ENCODE data around the gene SLC25A21. TPM values are rescaled to one million over a fixed set of nuclear protein-coding genes. Genes with fewer than 3 reads are reported as not detected.

The SLC25A21 gene
- total RNA-seq, 1 donor from 2014 or later, result not detected

DNA sequence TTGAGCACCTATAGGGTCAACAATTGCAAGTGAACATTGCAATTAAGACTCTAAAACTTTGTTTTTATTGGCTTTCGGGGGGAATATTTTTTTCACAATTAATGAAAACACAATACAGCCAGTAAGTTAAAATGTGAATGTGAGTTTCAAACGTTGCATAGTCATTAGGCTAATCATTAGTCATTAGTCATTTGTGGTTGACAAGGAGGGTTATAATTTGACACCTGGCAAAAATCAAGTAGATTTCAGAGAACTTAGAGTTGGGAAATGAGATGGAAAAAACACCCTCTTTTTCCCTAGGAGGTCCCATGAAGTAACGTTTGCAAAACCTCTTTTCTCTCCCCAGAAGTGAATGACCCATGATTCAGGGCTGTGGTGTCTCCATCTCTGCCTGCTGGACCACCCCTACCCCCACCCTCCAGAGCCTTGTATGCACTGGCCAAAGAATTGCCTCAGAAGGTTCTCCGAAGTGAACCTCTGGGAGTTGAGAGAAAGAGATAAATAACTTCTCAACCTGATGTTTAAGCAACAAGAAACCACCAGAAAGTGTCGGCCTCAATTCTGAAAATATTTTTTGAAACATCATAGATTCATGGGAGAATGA lies 314.5 kb downstream of the SLC25A21 start:
- Mint-ChIP-seq H3K4me1 (ENCODE audit: low read depth) (no peaks in the 10 kb centered on the region), H3K4me3 (ENCODE audit: low read depth) (no peak overlapping the region), H3K27ac (no peak overlapping the region), H3K27me3 (ENCODE audit: low read depth) (no peaks in the 10 kb centered on the region), H3K36me3 (ENCODE audit: low read depth) (no peaks in the 10 kb centered on the region), H3K9me3 (peaks cover 12% of the 10 kb centered on the region)
- DNase-seq (ENCODE audit: low spot score), result no peak
- intact Hi-C loops (cut with micrococcal nuclease), result no loop called here

DNA sequence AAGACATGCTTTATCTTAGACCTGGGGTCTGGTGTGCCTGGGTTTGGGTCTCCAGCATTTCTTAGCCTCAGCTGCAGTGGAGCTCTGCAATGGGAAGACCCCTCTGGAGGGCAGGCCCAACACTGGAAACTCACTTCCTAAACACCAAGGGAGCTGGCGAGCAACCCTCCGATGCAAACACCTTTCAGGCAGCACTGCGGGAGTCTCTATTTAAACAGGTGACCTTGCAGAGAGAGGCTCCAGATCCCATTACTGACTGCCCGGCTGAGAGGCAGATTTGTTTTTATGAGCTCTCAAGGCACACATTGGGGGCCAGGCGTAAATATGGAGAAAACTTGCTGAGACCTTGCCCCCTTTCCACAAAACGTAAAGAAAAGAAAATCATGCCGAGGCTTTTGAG lies 315.3 kb downstream of the SLC25A21 start:
- peaks cover 12% of the 10 kb centered on the region for H3K9me3 Mint-ChIP-seq
- intact Hi-C loops (cut with micrococcal nuclease), result no loop called here
- no peaks in the 10 kb centered on the region for H3K36me3 Mint-ChIP-seq (ENCODE audit: low read depth)
- H3K4me3 Mint-ChIP-seq (ENCODE audit: low read depth), result no peak overlapping the region
- H3K27ac Mint-ChIP-seq, result no peak overlapping the region
- no peaks in the 10 kb centered on the region for H3K27me3 Mint-ChIP-seq (ENCODE audit: low read depth)
- no peaks in the 10 kb centered on the region for H3K4me1 Mint-ChIP-seq (ENCODE audit: low read depth)
- DNase-seq (ENCODE audit: low spot score), result no peak

DNA sequence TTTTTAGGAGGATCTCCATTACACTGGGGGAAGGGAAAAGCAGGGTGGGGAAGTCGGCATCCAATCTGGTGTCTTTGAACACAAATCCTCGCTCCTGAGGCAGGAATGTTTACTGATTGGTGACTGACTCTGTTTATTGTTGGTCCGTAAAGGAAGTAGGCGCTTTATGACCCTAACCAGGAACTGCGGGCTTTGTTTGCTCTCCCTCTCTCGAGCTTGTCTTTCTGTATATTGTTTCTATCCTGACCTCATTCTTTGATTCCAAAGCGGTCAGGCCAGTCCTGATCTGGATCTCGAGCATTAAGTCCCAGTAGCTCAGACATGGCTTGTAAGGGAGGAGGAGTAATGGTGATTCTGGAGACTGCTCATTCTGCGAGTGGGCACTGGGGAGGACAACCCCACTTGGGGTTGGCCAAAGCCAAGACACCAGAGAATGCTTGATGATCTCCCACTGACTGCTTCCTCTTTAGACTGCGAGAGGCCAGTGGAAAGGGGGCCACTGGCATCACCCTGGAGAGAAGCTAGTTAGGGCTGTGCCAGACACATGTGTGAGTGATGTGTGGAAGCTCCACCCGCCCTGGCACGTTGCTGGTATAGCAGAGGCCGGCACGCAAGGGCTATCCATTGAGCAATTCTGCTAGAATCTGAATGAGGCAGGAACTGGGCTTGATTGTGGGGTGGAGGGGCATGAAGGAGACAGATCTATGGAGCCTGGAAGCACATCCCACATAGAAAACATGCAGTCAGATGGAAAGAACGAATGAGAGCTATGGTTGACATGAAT lies 316.1 kb downstream of the SLC25A21 start:
- H3K9me3 Mint-ChIP-seq, result peaks cover 5% of the 10 kb centered on the region
- no peak overlapping the region for H3K27ac Mint-ChIP-seq
- no peaks in the 10 kb centered on the region for H3K4me1 Mint-ChIP-seq (ENCODE audit: low read depth)
- H3K27me3 Mint-ChIP-seq (ENCODE audit: low read depth), result no peaks in the 10 kb centered on the region
- H3K36me3 Mint-ChIP-seq (ENCODE audit: low read depth), result no peaks in the 10 kb centered on the region
- no peak for DNase-seq (ENCODE audit: low spot score)
- H3K4me3 Mint-ChIP-seq (ENCODE audit: low read depth), result no peak overlapping the region
- intact Hi-C loops (cut with micrococcal nuclease), result no loop called here

DNA sequence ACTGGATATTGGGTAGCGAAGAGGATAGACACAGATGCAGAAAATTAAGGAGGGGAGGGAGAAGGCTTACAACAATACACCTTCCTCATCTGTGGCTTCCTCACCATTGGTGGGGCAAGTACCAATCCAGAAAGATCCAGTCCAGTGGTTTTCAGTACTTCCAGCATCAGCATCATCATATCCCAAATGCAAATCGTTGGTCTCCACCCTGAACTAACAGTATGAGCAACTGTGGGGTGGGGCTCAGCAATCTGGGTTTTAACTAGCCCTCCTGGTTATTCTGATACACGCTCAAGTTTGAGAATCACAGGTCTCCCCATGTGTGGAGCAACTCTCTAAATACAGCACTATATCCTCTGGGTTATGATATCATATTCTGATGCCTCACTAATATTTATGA lies 317.0 kb downstream of the SLC25A21 start:
- H3K9me3 Mint-ChIP-seq, result peaks cover 3% of the 10 kb centered on the region
- no peaks in the 10 kb centered on the region for H3K4me1 Mint-ChIP-seq (ENCODE audit: low read depth)
- H3K36me3 Mint-ChIP-seq (ENCODE audit: low read depth), result no peaks in the 10 kb centered on the region
- intact Hi-C loops (cut with micrococcal nuclease), result no loop called here
- H3K4me3 Mint-ChIP-seq (ENCODE audit: low read depth), result no peak overlapping the region
- DNase-seq (ENCODE audit: low spot score), result no peak
- no peaks in the 10 kb centered on the region for H3K27me3 Mint-ChIP-seq (ENCODE audit: low read depth)
- H3K27ac Mint-ChIP-seq, result no peak overlapping the region

DNA sequence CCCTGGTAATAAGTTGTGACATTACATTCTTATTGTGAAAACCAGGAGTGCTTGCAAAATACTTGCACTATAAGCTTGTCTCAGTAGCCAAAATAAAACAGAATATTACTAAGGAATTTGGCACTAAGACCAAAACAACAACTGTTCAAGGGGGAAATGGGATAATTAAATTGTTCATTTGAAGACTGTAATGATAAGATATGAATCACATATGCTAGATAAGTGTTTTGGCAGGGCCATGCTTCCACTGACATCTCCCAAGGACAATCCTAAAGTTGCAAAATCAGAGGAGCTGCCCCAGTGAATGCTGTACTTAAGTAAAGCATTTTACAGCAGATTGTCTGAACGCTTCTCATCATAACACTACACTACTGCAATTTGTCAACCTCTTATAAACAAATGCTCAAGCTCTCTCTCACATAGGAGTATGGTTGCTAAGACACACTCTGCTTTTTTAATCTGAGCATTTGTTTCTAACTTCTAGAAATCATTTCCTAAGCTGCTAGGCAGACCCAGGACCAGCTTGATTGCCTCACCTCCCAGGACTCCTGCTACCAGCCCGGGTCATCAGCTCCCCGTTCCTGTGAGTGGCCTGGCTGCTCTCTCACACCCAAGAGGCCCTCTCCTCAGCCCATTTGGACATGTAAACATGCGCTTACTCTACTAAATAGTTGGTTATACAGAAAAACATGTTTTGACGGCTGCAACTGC lies 319.3 kb downstream of the SLC25A21 start:
- intact Hi-C loops (cut with micrococcal nuclease), result no loop called here
- no peaks in the 10 kb centered on the region for H3K36me3 Mint-ChIP-seq (ENCODE audit: low read depth)
- no peaks in the 10 kb centered on the region for H3K4me1 Mint-ChIP-seq (ENCODE audit: low read depth)
- no peak for DNase-seq (ENCODE audit: low spot score)
- no peak overlapping the region for H3K27ac Mint-ChIP-seq
- H3K9me3 Mint-ChIP-seq, result peaks cover 3% of the 10 kb centered on the region
- H3K4me3 Mint-ChIP-seq (ENCODE audit: low read depth), result no peak overlapping the region
- H3K27me3 Mint-ChIP-seq (ENCODE audit: low read depth), result no peaks in the 10 kb centered on the region

DNA sequence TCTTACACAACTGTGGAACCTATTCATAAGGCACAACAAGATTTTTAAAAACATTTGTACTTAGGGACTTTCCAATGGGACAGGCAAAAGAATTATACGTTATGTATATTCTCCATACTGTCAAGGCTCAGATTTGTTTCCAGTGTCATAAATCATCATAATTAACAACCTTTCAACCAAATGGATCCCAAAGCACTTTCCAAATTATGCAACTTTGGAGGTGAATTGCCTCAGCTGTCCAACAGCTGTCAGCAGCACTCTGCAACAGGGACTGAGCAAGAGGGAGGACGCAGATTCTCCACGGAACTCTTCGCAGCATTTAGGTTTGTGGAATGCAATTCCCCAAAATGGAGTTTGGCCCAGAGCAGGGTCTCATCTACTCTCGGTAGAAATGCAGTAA lies 324.2 kb downstream of the SLC25A21 start:
- Mint-ChIP-seq H3K4me1 (ENCODE audit: low read depth) (no peaks in the 10 kb centered on the region), H3K27ac (no peak overlapping the region), H3K9me3 (no peaks in the 10 kb centered on the region), H3K27me3 (ENCODE audit: low read depth) (no peaks in the 10 kb centered on the region), H3K4me3 (ENCODE audit: low read depth) (no peak overlapping the region), H3K36me3 (ENCODE audit: low read depth) (no peaks in the 10 kb centered on the region)
- no peak for DNase-seq (ENCODE audit: low spot score)
- intact Hi-C loops (cut with micrococcal nuclease), result no loop called here

DNA sequence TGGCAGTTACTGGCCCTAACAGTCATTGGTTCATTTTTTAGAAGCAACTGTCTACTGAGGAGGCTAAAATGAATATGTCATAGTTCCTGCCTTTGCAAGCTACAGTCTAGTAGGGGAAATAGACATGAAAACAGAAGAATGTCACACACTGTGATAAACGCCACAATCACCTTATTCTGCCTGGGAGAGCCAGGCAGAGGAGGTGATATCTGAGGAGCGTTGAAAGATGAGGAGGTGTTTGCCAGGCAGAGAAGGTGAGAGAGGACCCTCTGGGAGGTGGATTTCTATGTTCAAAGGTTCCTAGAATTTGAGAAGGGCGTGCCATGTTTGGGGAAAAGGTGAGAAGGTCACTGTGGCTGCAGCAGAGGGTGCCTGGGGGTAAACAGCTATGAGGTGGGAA lies 325.0 kb downstream of the SLC25A21 start:
- Mint-ChIP-seq H3K9me3 (no peaks in the 10 kb centered on the region), H3K4me1 (ENCODE audit: low read depth) (no peaks in the 10 kb centered on the region), H3K36me3 (ENCODE audit: low read depth) (no peaks in the 10 kb centered on the region), H3K4me3 (ENCODE audit: low read depth) (no peak overlapping the region), H3K27ac (no peak overlapping the region), H3K27me3 (ENCODE audit: low read depth) (no peaks in the 10 kb centered on the region)
- no peak for DNase-seq (ENCODE audit: low spot score)
- intact Hi-C loops (cut with micrococcal nuclease), result no loop called here

DNA sequence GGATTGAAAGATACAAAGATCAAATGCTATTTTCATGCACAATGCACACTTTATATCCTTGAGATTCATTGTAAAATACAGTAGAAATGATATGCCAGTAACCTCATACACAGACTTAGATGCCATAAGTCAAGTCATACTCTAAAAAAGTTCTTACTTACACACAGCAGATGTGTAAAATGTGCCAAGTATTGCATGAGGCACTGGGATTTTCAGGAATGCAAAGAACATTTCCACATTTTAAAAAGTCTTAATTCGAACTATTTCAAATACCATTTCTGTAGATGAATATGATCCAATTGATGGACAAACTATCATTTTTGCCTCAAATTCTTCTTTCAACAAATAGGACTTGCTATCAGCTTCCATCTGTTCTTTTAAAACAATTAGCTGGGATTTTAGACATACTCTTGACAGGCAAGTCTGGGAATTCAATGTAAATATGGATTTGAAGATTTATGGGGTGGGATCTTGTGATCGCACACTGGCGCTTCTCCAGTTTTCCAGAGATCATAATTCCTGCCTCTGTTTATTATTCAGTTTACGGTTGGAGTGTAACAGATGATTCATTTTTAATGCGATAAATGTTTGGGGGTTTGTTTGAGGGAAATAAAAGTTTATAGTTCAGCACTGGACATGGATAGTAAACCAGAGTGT lies 326.9 kb downstream of the SLC25A21 start:
- Mint-ChIP-seq H3K27ac (no peak overlapping the region), H3K36me3 (ENCODE audit: low read depth) (no peaks in the 10 kb centered on the region), H3K27me3 (ENCODE audit: low read depth) (no peaks in the 10 kb centered on the region), H3K4me1 (ENCODE audit: low read depth) (no peaks in the 10 kb centered on the region), H3K9me3 (no peaks in the 10 kb centered on the region), H3K4me3 (ENCODE audit: low read depth) (no peak overlapping the region)
- intact Hi-C loops (cut with micrococcal nuclease), result no loop called here
- no peak for DNase-seq (ENCODE audit: low spot score)

DNA sequence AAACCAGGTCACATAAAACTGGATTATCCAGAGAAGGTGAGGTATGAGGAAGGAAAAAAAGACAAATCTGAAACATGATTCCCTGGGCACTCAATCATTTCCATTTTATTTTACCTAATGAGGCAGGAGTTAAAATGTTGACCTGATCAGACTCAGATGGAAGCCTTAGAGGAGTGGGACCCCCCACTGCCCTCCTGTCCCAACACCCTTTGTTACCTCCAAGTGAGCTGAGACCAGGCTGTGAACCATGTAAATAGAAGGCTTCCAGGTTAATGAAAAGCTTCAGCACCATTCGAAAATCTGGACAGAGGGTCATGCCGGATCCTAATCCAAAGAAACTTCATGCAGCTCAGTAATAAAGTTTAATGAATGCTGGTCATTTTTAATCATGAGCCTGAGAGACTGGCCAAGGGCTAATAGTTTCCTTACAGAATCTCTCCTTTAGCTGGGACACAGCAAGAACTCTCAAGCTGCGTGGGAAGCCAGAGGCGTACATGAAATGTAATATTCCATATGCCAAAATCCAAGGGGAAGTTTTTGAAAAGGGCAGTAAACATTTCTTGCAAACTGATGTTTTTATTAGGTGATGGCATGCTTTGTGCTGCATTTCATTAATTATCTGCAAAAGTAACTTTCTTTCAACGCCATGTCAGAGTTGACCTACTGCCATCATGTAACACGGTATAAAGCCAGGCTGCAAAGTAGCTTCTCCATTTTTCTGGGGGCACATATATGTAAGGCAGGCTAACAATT lies 327.8 kb downstream of the SLC25A21 start:
- DNase-seq (ENCODE audit: low spot score), result no peak
- intact Hi-C loops (cut with micrococcal nuclease), result no loop called here
- H3K9me3 Mint-ChIP-seq, result no peaks in the 10 kb centered on the region
- H3K27ac Mint-ChIP-seq, result no peak overlapping the region
- no peaks in the 10 kb centered on the region for H3K27me3 Mint-ChIP-seq (ENCODE audit: low read depth)
- H3K4me1 Mint-ChIP-seq (ENCODE audit: low read depth), result no peaks in the 10 kb centered on the region
- H3K4me3 Mint-ChIP-seq (ENCODE audit: low read depth), result no peak overlapping the region
- no peaks in the 10 kb centered on the region for H3K36me3 Mint-ChIP-seq (ENCODE audit: low read depth)

DNA sequence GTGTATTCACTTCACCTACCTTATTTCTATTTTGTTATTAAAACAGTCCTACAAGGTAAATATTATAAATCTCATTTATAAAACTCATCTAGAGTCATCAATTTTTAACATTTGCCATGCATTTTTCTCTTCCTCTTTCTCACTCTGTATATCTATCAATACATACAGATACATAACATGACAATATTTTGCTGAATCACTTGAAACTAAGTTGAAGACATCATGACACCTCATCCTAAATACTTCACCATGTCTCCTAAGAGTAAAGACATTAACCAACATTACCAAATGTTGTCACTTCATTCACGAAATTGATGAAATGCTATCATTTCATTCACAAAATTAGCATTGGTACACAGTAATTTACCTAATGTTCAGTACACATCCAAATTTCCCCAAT lies 329.0 kb downstream of the SLC25A21 start:
- no peak overlapping the region for H3K27ac Mint-ChIP-seq
- H3K36me3 Mint-ChIP-seq (ENCODE audit: low read depth), result no peaks in the 10 kb centered on the region
- no peaks in the 10 kb centered on the region for H3K4me1 Mint-ChIP-seq (ENCODE audit: low read depth)
- no peak for DNase-seq (ENCODE audit: low spot score)
- no peak overlapping the region for H3K4me3 Mint-ChIP-seq (ENCODE audit: low read depth)
- H3K27me3 Mint-ChIP-seq (ENCODE audit: low read depth), result no peaks in the 10 kb centered on the region
- intact Hi-C loops (cut with micrococcal nuclease), result no loop called here
- no peaks in the 10 kb centered on the region for H3K9me3 Mint-ChIP-seq

DNA sequence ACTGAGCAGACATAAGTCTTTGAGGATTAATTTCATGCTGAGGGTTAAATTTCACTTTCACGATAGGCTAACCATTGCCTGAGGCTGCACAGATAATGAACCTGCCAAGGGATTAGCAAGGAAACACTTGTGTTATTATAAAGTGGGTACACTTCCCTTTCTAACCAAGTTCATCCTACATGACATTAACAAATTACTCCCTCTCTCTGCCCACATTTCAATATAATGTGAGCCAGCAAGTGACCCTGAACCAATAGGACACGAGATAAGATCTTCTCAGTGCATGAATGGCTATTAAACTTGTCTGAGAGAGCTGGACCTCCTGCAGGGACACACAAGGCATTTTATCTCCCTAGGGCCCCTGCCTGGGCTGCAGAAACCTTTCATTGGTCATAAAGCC lies 337.3 kb downstream of the SLC25A21 start:
- H3K4me1 Mint-ChIP-seq (ENCODE audit: low read depth), result no peaks in the 10 kb centered on the region
- no peaks in the 10 kb centered on the region for H3K9me3 Mint-ChIP-seq
- H3K27ac Mint-ChIP-seq, result no peak overlapping the region
- DNase-seq (ENCODE audit: low spot score), result no peak
- no peaks in the 10 kb centered on the region for H3K27me3 Mint-ChIP-seq (ENCODE audit: low read depth)
- H3K36me3 Mint-ChIP-seq (ENCODE audit: low read depth), result no peaks in the 10 kb centered on the region
- no peak overlapping the region for H3K4me3 Mint-ChIP-seq (ENCODE audit: low read depth)
- intact Hi-C loops (cut with micrococcal nuclease), result no loop called here

DNA sequence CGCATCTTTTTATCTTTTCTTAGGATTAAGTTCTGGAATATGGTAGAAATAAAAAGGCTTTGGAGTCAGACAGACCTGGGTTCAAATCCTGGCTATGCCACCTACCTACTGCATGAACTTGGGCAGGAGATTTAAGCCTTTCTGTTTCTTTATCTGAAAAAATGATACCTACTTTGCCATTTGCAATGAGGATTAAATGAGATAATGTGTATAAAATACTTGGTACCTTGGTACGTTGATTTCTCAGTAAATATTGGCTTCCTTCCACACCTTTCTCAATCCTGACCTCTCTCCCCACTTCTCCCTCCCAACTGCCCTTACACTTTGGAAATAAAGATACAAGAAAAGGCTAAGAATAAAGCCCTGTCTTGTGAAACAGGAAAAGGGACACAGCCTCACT lies 338.1 kb downstream of the SLC25A21 start:
- H3K27ac Mint-ChIP-seq, result no peak overlapping the region
- H3K36me3 Mint-ChIP-seq (ENCODE audit: low read depth), result no peaks in the 10 kb centered on the region
- H3K4me1 Mint-ChIP-seq (ENCODE audit: low read depth), result no peaks in the 10 kb centered on the region
- no peak for DNase-seq (ENCODE audit: low spot score)
- intact Hi-C loops (cut with micrococcal nuclease), result no loop called here
- no peak overlapping the region for H3K4me3 Mint-ChIP-seq (ENCODE audit: low read depth)
- no peaks in the 10 kb centered on the region for H3K9me3 Mint-ChIP-seq
- no peaks in the 10 kb centered on the region for H3K27me3 Mint-ChIP-seq (ENCODE audit: low read depth)
